Measurements from ENCODE around the gene SPINK4.

SPINK4 gene

GRCh38 chr9:33265211-33265865, 25.4 kb downstream of the SPINK4 start:
- no peak for DNase-seq (ENCODE audit: low read depth)
- no peak for TF ChIP-seq CTCF (IDR thresholded peaks at IDR 0.05; ENCODE audit: control insufficient read depth, extremely low read depth, insufficient read depth)
- peak overlapping the region; percentile 89 for H3K4me3 ChIP-seq (ENCODE audit: low read depth, low read length)

GRCh38 chr9:33267151-33267767, 27.3 kb downstream of the SPINK4 start:
- DNase-seq (ENCODE audit: low read depth): no peak
- H3K4me3 ChIP-seq (ENCODE audit: low read depth, low read length): no peak overlapping the region
- TF ChIP-seq CTCF (IDR thresholded peaks at IDR 0.05; ENCODE audit: control insufficient read depth, extremely low read depth, insufficient read depth): no peak

GRCh38 chr9:33270146-33270545, 30.2 kb downstream of the SPINK4 start:
- no peak overlapping the region for H3K4me3 ChIP-seq (ENCODE audit: low read depth, low read length)
- TF ChIP-seq CTCF (IDR thresholded peaks at IDR 0.05; ENCODE audit: control insufficient read depth, extremely low read depth, insufficient read depth): no peak
- no peak for DNase-seq (ENCODE audit: low read depth)

- no peak for TF ChIP-seq CTCF (IDR thresholded peaks at IDR 0.05; ENCODE audit: control insufficient read depth, extremely low read depth, insufficient read depth)
- H3K4me3 ChIP-seq (ENCODE audit: low read depth, low read length): no peak overlapping the region
- DNase-seq (ENCODE audit: low read depth): no peak
Measured at GRCh38 chr9:33272061-33272460, 32.1 kb downstream of the SPINK4 start.

GRCh38 chr9:33273266-33273971, 33.5 kb downstream of the SPINK4 start:
- no peak for TF ChIP-seq CTCF (IDR thresholded peaks at IDR 0.05; ENCODE audit: control insufficient read depth, extremely low read depth, insufficient read depth)
- DNase-seq (ENCODE audit: low read depth): no peak
- H3K4me3 ChIP-seq (ENCODE audit: low read depth, low read length): no peak overlapping the region

GRCh38 chr9:33273972-33274328, 34.0 kb downstream of the SPINK4 start:
- DNase-seq (ENCODE audit: low read depth): no peak
- H3K4me3 ChIP-seq (ENCODE audit: low read depth, low read length): no peak overlapping the region
- no peak for TF ChIP-seq CTCF (IDR thresholded peaks at IDR 0.05; ENCODE audit: control insufficient read depth, extremely low read depth, insufficient read depth)
